Natural killer cell (primary cell): ENCODE results near the gene VSTM2B. TPM values are rescaled to one million over a fixed set of nuclear protein-coding genes. Genes with fewer than 3 reads are reported as not detected.

Source experiments
- ATAC-seq, 3 donors: fragments of 150-1000 bp in 2 of 3; fragments of 200-7000 bp in 1 of 3; cut with Tn5 transposase; 1 replicate in 1 of 3; 2 replicates in 2 of 3; pipeline ENCODE4 v1.10.0; 2021; ENCODE audit warnings: mild to moderate bottlenecking in 2 of 3, moderate library complexity in 2 of 3
- DNase-seq, 2 donors: peaks; one replicate each; pipeline versions ENCODE4 v3.0.0 to v3.0.0-alpha.2; 2013 to 2021; ENCODE audit warnings: mixed read lengths in 1 of 2
- H3K27ac ChIP-seq: one replicate; pipeline ENCODE4 v1.5.1; 2013; ENCODE audit warnings: mild to moderate bottlenecking, low read length
- H3K27me3 ChIP-seq: one replicate; pipeline ENCODE4 v1.6.1; 2013; ENCODE audit warnings: low read length; ENCODE audit not compliant: control insufficient read depth, insufficient read depth
- H3K36me3 ChIP-seq: one replicate; pipeline ENCODE4 v1.6.1; 2013; ENCODE audit warnings: low read length; ENCODE audit not compliant: control insufficient read depth, insufficient read depth
- H3K4me1 ChIP-seq: one replicate; pipeline ENCODE4 v1.6.1; 2013; ENCODE audit warnings: low read length; ENCODE audit not compliant: control insufficient read depth, insufficient read depth
- H3K4me3 ChIP-seq: one replicate; pipeline ENCODE4 v1.5.1; 2013; ENCODE audit warnings: low read length
- H3K9me3 ChIP-seq: one replicate; pipeline ENCODE4 v1.6.1; 2013; ENCODE audit warnings: low read length; ENCODE audit not compliant: control insufficient read depth, insufficient read depth
- H3K27ac Mint-ChIP-seq, 2 donors: one replicate each; pipeline ENCODE4 v1.8.0; 2022; ENCODE audit warnings: mild to moderate bottlenecking in 2 of 2, mixed read lengths in 2 of 2, moderate library complexity in 1 of 2
- H3K27me3 Mint-ChIP-seq, 2 donors: one replicate each; pipeline ENCODE4 v1.8.0; 2022; ENCODE audit warnings: low read depth in 2 of 2, mixed read lengths in 2 of 2
- H3K36me3 Mint-ChIP-seq: one replicate; pipeline ENCODE4 v1.8.0; 2022; ENCODE audit warnings: mixed read lengths
- H3K4me1 Mint-ChIP-seq, 2 donors: one replicate each; pipeline ENCODE4 v1.8.0; 2022; ENCODE audit warnings: mixed read lengths in 2 of 2
- H3K4me3 Mint-ChIP-seq: one replicate; pipeline ENCODE4 v1.8.0; 2022; ENCODE audit warnings: mild to moderate bottlenecking, moderate library complexity, mixed read lengths
- H3K9me3 Mint-ChIP-seq, 2 donors: one replicate each; pipeline ENCODE4 v1.8.0; 2022; ENCODE audit warnings: mixed read lengths in 2 of 2
- WGBS: methylation state at CpG from one replicate; pipeline ENCODE4 v1.1.7; 2013; ENCODE audit warnings: missing lambda C conversion rate; ENCODE audit not compliant: insufficient coverage; 5-methylcytosine and 5-hydroxymethylcytosine counted together
- intact Hi-C: fragments of 100-400 bp; cut with micrococcal nuclease; formaldehyde crosslinking; loops from one replicate; pipeline ENCODE4 v1.14.2; 2022
- total RNA-seq, 4 donors: library from RNA; stranded (reverse); fragments of 120-200 nt in 1 of 4; gene quantifications; one replicate each; pipeline versions ENCODE4 v1.2.3 to v1.2.4, GENCODE V29; 2013 to 2022
- TF ChIP-seq, protein P1 (sequence below): fragments of 200-600 bp; IDR thresholded peaks from one replicate; pipeline ENCODE4 v1.8.0; 2022; ENCODE audit warnings: antibody characterized with exemption

The VSTM2B gene
- total RNA-seq, 3 donors from 2014 or later (not counting 1 experiment from before 2014, with no cell fraction given), result not detected

DNA sequence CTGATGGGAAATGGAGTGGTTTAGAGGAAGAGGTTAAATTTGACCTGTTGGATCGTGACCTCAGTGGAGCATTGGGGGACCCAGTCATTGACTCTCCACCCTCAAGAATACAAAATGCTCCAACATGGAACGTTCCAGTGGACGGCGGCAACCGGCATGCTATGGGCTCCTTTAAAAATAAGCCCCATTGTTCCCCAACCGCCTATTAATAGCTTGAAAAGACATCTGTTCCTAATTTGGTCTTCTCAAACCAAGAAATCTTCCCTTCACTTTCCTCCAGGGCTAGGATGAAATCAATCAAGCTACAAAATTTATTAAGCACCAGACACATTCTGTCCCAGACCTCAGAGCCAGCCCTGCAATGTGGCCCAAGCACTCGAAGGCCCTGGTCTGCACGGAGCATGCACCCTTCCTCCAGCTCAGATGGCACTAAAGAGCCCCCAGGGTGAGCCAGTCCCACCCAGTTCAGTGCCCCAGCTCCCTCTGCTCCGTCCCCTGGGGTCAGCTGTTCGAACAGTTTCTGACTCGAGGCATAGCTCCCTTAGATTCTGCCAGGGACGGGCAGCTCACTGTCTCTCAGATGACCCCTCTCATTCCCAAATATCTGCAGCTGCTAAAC is 22.5 kb upstream of the VSTM2B start:
- Mint-ChIP-seq H3K4me3 (no peak overlapping the region), H3K27ac (no peak overlapping the region)

DNA sequence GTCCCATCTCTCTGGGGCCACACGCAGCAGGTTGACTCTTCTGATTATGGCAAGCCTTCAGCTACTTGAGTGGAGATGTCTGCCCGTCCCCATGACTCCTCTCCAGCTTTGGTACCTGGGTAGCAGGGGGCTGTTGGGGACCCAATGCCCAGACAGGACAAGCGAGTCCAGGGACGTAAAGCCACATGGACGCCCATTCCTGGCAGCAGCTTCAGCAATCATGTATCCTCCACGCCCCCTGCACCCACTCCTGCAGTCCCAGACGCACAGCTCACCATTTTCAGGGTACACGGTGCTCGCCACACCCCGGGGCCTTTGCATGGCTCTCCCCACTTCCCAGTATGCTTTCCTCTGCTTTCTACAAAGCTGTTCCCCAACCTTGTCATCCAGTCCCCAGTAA is 22.0 kb upstream of the VSTM2B start:
- 83% methylated on average over 10 of the region's 10 CpGs for WGBS
- Mint-ChIP-seq H3K36me3 (no peaks in the 10 kb centered on the region), H3K4me3 (no peak overlapping the region), H3K27ac (no peak overlapping the region), H3K4me1 (no peaks in the 10 kb centered on the region), H3K9me3 (no peaks in the 10 kb centered on the region), H3K27me3 (peaks cover 0 to 14% of the 10 kb centered on the region in 2 donors)
- no peak overlapping the region for H3K4me3 ChIP-seq
- DNase-seq, result no peak
- intact Hi-C loops, result no loop called here
- no peak overlapping the region for H3K27ac ChIP-seq
- TF ChIP-seq, protein P1, sequence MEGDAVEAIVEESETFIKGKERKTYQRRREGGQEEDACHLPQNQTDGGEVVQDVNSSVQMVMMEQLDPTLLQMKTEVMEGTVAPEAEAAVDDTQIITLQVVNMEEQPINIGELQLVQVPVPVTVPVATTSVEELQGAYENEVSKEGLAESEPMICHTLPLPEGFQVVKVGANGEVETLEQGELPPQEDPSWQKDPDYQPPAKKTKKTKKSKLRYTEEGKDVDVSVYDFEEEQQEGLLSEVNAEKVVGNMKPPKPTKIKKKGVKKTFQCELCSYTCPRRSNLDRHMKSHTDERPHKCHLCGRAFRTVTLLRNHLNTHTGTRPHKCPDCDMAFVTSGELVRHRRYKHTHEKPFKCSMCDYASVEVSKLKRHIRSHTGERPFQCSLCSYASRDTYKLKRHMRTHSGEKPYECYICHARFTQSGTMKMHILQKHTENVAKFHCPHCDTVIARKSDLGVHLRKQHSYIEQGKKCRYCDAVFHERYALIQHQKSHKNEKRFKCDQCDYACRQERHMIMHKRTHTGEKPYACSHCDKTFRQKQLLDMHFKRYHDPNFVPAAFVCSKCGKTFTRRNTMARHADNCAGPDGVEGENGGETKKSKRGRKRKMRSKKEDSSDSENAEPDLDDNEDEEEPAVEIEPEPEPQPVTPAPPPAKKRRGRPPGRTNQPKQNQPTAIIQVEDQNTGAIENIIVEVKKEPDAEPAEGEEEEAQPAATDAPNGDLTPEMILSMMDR, result no peak
- no peaks in the 10 kb centered on the region for H3K27me3 ChIP-seq
- H3K36me3 ChIP-seq, result no peaks in the 10 kb centered on the region
- H3K4me1 ChIP-seq, result no peaks in the 10 kb centered on the region
- ATAC-seq, result no peak
- no peaks in the 10 kb centered on the region for H3K9me3 ChIP-seq

More for the DNA sequence above, 22.5 kb upstream of the VSTM2B start:
- no peak overlapping the region for H3K27ac ChIP-seq
- no peaks in the 10 kb centered on the region for H3K9me3 ChIP-seq
- DNase-seq (no peak), ATAC-seq (no peak)
- Mint-ChIP-seq H3K36me3 (no peaks in the 10 kb centered on the region), H3K4me1 (no peaks in the 10 kb centered on the region), H3K27me3 (peaks cover 0 to 8% of the 10 kb centered on the region in 2 donors), H3K9me3 (no peaks in the 10 kb centered on the region)
- no peak overlapping the region for H3K4me3 ChIP-seq
- no peaks in the 10 kb centered on the region for H3K36me3 ChIP-seq
- no peaks in the 10 kb centered on the region for H3K4me1 ChIP-seq
- WGBS, result 80% methylated on average over 12 of the region's 12 CpGs
- TF ChIP-seq, protein P1, result no peak
- no peaks in the 10 kb centered on the region for H3K27me3 ChIP-seq
- intact Hi-C loops, result no loop called here

GRCh38 chr19:29504454-29504853 is 21.3 kb upstream of the VSTM2B start:
- Histone ChIP-seq H3K4me3 (no peak overlapping the region), H3K27ac (no peak overlapping the region), H3K4me1 (no peaks in the 10 kb centered on the region), H3K9me3 (no peaks in the 10 kb centered on the region), H3K27me3 (no peaks in the 10 kb centered on the region), H3K36me3 (no peaks in the 10 kb centered on the region)
- Mint-ChIP-seq H3K27ac (no peak overlapping the region), H3K36me3 (no peaks in the 10 kb centered on the region), H3K9me3 (no peaks in the 10 kb centered on the region), H3K4me3 (no peak overlapping the region), H3K4me1 (no peaks in the 10 kb centered on the region), H3K27me3 (peaks cover 2 to 20% of the 10 kb centered on the region in 2 donors)
- 85% methylated on average over 8 of the region's 8 CpGs for WGBS
- DNase-seq (no peak), ATAC-seq (no peak)
- intact Hi-C loops, result no loop called here
- TF ChIP-seq, protein P1, result no peak
